ENCODE results near the gene MRPL55. TPM values are rescaled to one million over a fixed set of nuclear protein-coding genes. Genes with fewer than 3 reads are reported as not detected.

The MRPL55 gene
- total and polyA plus RNA-seq, 2 experiments from 2014 or later = 139 to 144 TPM

GRCh38 chr1:228082214-228082917 lies 26.7 kb downstream of the MRPL55 start, which contains the start of gene ARF1:
Gene ARF1, plus strand, starts transcription at chr1:228082708. Its CDS starts 14,407 bp downstream, at chr1:228097115.
- DNase-seq (ENCODE audit: low read depth in 1 of 2, low spot score in 1 of 2) = peak; percentile 96 to 97
- no peaks in the 10 kb centered on the region for H3K36me3 ChIP-seq
- TF ChIP-seq, protein P1, sequence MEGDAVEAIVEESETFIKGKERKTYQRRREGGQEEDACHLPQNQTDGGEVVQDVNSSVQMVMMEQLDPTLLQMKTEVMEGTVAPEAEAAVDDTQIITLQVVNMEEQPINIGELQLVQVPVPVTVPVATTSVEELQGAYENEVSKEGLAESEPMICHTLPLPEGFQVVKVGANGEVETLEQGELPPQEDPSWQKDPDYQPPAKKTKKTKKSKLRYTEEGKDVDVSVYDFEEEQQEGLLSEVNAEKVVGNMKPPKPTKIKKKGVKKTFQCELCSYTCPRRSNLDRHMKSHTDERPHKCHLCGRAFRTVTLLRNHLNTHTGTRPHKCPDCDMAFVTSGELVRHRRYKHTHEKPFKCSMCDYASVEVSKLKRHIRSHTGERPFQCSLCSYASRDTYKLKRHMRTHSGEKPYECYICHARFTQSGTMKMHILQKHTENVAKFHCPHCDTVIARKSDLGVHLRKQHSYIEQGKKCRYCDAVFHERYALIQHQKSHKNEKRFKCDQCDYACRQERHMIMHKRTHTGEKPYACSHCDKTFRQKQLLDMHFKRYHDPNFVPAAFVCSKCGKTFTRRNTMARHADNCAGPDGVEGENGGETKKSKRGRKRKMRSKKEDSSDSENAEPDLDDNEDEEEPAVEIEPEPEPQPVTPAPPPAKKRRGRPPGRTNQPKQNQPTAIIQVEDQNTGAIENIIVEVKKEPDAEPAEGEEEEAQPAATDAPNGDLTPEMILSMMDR (IDR thresholded peaks at IDR 0.05; ENCODE audit: low read depth, low read length) = no peak
- no peaks in the 10 kb centered on the region for H3K9me3 ChIP-seq (ENCODE audit: low read depth)
- peak within 1 kb of the TSS; percentile 99 for H3K27ac ChIP-seq
- H3K27me3 ChIP-seq = no peaks in the 10 kb centered on the region
- H3K4me3 ChIP-seq = peak within 1 kb of the TSS; percentile 97
- H3K4me1 ChIP-seq (ENCODE audit: low read depth) = peaks cover 39% of the 10 kb centered on the region

- Histone ChIP-seq H3K36me3 (no peaks in the 10 kb centered on the region), H3K4me3 (peak overlapping the region; percentile 97), H3K9me3 (ENCODE audit: low read depth) (no peaks in the 10 kb centered on the region), H3K4me1 (ENCODE audit: low read depth) (peaks cover 33% of the 10 kb centered on the region), H3K27me3 (no peaks in the 10 kb centered on the region), H3K27ac (peak overlapping the region; percentile 40)
- DNase-seq (ENCODE audit: low read depth in 1 of 2, low spot score in 1 of 2) = peak; percentile 20 to 52
- TF ChIP-seq, protein P1 (IDR thresholded peaks at IDR 0.05; ENCODE audit: low read depth, low read length) = no peak
Observed at GRCh38 chr1:228081578-228082213, 27.4 kb downstream of the MRPL55 start.

- no peak for DNase-seq (ENCODE audit: low read depth in 1 of 2, low spot score in 1 of 2)
- TF ChIP-seq, protein P1 (IDR thresholded peaks at IDR 0.05; ENCODE audit: low read depth, low read length) = no peak
- Histone ChIP-seq H3K9me3 (ENCODE audit: low read depth) (no peaks in the 10 kb centered on the region), H3K27me3 (no peaks in the 10 kb centered on the region), H3K36me3 (no peaks in the 10 kb centered on the region), H3K4me3 (no peak overlapping the region), H3K27ac (no peak overlapping the region), H3K4me1 (ENCODE audit: low read depth) (peaks cover 27% of the 10 kb centered on the region)
Observed at GRCh38 chr1:228081144-228081543, 28.0 kb downstream of the MRPL55 start.

DNA sequence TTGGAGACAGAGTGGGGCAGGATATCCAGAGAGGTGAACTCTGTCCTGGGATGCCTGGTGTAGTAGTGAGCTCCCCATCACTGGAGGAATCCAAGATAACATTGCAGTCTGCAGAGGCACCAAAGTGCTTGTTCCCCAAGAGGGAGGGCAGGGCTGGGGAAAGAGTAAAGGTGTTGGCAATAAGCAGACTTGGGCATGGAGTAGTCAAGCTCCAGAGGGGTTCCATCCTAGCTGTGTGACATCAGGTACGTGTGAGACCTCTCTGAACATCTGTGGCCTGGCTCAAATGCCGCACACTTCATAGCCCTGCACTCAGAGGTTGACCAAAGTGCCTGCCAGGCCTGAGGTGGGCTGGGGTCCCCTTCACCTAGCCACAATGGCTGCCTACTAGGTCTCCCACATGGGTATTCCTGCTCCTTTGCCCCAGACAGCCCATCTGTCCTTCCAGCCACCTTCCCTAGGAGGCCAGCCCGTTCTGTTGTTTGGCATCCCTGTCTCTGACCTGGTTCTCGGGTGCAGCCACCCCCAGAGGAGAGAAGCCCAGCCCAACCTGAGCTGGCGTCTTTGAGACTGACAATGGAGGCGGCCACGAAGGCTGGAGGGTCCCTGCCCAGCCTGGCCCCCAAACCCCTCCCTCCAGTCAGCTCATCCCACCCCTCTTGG lies 29.4 kb downstream of the MRPL55 start:
- Histone ChIP-seq H3K4me3 (no peak overlapping the region), H3K27ac (no peak overlapping the region), H3K27me3 (no peaks in the 10 kb centered on the region), H3K36me3 (no peaks in the 10 kb centered on the region), H3K4me1 (ENCODE audit: low read depth) (peaks cover 13% of the 10 kb centered on the region), H3K9me3 (ENCODE audit: low read depth) (no peaks in the 10 kb centered on the region)
- DNase-seq (ENCODE audit: low read depth in 1 of 2, low spot score in 1 of 2) = no peak
- TF ChIP-seq, protein P1 (IDR thresholded peaks at IDR 0.05; ENCODE audit: low read depth, low read length) = no peak

GRCh38 chr1:228079013-228079412 lies 30.1 kb downstream of the MRPL55 start:
- H3K4me1 ChIP-seq (ENCODE audit: low read depth) = peaks cover 6% of the 10 kb centered on the region
- H3K4me3 ChIP-seq = no peak overlapping the region
- TF ChIP-seq, protein P1 (IDR thresholded peaks at IDR 0.05; ENCODE audit: low read depth, low read length) = no peak
- H3K36me3 ChIP-seq = no peaks in the 10 kb centered on the region
- no peak overlapping the region for H3K27ac ChIP-seq
- no peaks in the 10 kb centered on the region for H3K9me3 ChIP-seq (ENCODE audit: low read depth)
- no peaks in the 10 kb centered on the region for H3K27me3 ChIP-seq
- DNase-seq (ENCODE audit: low read depth in 1 of 2, low spot score in 1 of 2) = no peak
